Fibroblast of lung (primary cell): ENCODE data around the gene EPC2.

Experiments
- EZH2 ChIP-seq: IDR thresholded peaks from 2 replicates; pipeline ENCODE4 v1.5.1; 2012; ENCODE audit warnings: low read length, control low read depth, mild to moderate bottlenecking; ENCODE audit errors: missing control alignments
- TF ChIP-seq, protein P1 (sequence below), 2 donors: IDR thresholded peaks in 1 of 2; conservative IDR thresholded peaks in 1 of 2; 1 replicate in 1 of 2; 2 replicates in 1 of 2; pipeline ENCODE4 v1.5.1; 2011 to 2012; ENCODE audit warnings: low read length in 2 of 2, control low read depth in 1 of 2, inconsistent platforms in 1 of 2, low read depth in 1 of 2, mild to moderate bottlenecking in 1 of 2

DNA sequence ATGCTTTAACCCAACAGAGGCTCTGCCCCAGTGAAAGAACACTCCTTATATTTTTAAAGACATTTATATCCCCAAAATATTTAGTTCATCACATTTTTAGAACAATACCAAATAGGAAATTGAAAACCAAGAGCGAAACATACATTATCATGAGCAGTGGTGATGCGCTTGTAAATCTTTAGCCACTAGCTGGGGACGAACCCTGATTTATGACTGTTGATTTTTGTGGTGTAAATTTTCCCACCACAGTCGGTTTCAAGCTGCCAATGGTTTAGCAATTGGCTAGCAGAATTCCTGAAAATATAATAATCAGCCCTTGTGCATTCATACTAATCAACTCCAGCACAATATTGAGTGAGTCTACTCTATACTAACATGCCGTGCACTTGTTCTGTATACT lies 27.3 kb upstream of the EPC2 start:
- TF ChIP-seq, protein P1, sequence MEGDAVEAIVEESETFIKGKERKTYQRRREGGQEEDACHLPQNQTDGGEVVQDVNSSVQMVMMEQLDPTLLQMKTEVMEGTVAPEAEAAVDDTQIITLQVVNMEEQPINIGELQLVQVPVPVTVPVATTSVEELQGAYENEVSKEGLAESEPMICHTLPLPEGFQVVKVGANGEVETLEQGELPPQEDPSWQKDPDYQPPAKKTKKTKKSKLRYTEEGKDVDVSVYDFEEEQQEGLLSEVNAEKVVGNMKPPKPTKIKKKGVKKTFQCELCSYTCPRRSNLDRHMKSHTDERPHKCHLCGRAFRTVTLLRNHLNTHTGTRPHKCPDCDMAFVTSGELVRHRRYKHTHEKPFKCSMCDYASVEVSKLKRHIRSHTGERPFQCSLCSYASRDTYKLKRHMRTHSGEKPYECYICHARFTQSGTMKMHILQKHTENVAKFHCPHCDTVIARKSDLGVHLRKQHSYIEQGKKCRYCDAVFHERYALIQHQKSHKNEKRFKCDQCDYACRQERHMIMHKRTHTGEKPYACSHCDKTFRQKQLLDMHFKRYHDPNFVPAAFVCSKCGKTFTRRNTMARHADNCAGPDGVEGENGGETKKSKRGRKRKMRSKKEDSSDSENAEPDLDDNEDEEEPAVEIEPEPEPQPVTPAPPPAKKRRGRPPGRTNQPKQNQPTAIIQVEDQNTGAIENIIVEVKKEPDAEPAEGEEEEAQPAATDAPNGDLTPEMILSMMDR (conservative IDR thresholded peaks at IDR 0.05 in 1 of 2, IDR thresholded peaks at IDR 0.05 in 1 of 2; ENCODE audit: low read depth in 1 of 2, low read length in 2 of 2): no peak
- no peak for TF ChIP-seq EZH2
